Erythroblast (primary cell): ENCODE results near the gene KDM1B.
"Not testable (repeated sequence)": the region's sequence is repeated elsewhere in the genome, so short reads cannot be mapped to it uniquely, and the experiment has no call there.

Source experiments
- DNase-seq, 2 experiments: peaks; one replicate each; lab custom pipeline; 2025; lab: John Stamatoyannopoulos, UW
- GATA1 ChIP-seq: IDR thresholded peaks from 2 replicates; pipeline ENCODE4 v1.6.1; 2011; ENCODE audit warnings: low read depth, mild to moderate bottlenecking, control low read depth, low read length, moderate library complexity
- POLR2A ChIP-seq: IDR thresholded peaks from 2 replicates; pipeline ENCODE4 v1.6.1; 2011; ENCODE audit warnings: mild to moderate bottlenecking, low read length

KDM1B gene

DNA sequence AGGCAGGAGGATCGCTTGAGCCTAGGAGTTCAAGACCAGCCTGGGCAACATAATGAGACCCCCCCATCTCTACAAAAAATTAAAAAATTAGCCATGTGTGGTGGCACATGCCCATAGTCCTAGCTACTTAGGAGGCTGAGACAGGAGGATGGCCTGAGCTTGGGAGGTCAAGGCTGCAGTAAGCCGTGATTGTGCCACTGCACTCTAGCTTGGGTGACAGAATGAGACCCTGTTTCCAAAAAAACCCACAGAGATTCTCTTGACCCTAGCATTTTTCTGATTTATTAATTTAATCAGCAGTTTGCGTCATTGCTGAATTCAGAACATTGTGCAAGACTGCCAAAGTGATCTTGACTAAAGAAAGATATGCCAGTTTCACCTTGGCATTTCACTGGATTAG, 36.8 kb downstream of the KDM1B start:
- no peak for DNase-seq
- TF ChIP-seq POLR2A (no peak), GATA1 (no peak)

DNA sequence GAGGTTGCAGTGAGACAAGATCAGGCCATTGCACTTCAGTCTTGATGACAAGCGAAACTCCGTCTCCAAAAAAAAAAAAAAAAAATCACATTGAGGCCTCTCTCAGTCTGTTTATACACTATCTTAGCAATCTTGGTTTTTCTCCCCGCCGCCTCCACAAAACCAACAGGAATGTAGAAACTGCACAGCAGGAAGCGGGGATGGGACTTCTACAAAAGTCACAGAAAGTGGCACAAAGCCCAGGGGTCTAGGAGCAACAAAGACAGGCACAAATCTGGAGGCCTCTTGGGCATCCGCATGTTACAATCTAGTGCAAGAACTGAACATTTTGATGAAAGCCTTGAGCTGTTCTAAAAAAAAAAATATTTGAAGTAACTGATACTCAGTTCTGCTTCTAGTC, 48.6 kb downstream of the KDM1B start:
- DNase-seq = no peak
- TF ChIP-seq GATA1 = no peak
- TF ChIP-seq POLR2A = no peak

DNA sequence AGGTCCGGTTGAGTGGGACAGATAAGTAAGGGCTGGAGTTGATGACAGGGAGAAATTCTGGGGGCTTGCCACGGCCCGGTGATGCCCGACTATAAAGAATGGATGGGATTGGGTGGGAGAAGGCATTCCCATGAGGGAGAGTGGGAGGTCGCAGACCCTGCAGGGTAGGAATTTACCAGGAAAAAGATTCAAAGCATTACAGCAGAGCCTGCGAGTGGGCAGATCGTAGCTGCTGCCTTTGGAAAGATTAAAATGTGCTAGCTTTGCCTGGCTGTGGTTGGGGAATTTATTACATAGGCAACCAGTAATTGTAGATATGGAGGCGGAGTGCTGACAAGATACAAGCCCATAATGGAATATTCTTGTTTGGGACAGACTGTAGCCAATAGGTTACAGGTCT, 49.5 kb downstream of the KDM1B start:
- TF ChIP-seq POLR2A (no peak), GATA1 (no peak)
- DNase-seq = no peak

DNA sequence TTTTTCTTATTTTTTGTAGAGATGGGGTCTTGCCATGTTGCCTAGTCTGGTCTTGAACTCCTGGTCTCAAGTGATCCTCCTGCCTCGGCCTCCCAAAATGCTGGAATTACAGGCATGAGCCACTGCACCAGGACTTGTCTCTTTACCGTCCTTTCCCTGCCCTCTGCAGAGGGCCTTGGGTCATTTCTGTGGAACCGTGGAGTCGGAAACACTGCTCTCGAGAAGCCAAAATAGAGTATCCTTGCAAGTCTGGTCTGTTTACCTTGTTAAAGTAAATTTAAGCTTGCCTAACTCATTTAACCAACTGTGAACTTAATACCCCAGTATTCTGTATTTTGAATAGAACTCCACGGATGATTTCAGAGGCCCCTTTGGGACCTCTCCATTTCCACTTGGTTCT, 51.4 kb downstream of the KDM1B start:
- TF ChIP-seq GATA1 = no peak
- no peak for TF ChIP-seq POLR2A

GRCh38 chr6:18207438-18207837, 52.2 kb downstream of the KDM1B start:
- TF ChIP-seq GATA1 (no peak), POLR2A (no peak)
- DNase-seq = no peak

More for the DNA sequence above, 51.4 kb downstream of the KDM1B start:
- no peak for DNase-seq

DNA sequence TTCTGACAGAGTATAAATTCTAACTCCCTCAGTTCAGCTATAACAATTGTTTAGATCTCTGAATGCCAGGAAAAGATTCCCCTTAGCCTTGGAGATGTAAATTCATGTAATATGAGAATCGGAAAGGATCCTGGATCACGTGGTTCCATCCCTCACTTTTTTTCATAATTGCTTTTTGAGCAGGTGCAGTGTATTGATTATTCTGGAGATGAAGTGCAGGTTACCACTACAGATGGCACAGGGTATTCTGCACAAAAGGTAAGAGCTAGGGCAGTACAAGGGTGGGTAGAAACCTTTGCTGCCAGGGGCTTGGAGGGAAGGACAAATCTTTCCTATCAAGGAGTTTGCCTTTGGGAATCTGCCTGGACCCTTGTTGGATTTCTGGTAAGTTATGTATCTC, 52.7 kb downstream of the KDM1B start:
- DNase-seq = no peak

GRCh38 chr6:18208778-18209177, 53.6 kb downstream of the KDM1B start:
- not testable (repeated sequence) for DNase-seq

More for the DNA sequence above, 52.7 kb downstream of the KDM1B start:
- TF ChIP-seq POLR2A (no peak), GATA1 (no peak)

DNA sequence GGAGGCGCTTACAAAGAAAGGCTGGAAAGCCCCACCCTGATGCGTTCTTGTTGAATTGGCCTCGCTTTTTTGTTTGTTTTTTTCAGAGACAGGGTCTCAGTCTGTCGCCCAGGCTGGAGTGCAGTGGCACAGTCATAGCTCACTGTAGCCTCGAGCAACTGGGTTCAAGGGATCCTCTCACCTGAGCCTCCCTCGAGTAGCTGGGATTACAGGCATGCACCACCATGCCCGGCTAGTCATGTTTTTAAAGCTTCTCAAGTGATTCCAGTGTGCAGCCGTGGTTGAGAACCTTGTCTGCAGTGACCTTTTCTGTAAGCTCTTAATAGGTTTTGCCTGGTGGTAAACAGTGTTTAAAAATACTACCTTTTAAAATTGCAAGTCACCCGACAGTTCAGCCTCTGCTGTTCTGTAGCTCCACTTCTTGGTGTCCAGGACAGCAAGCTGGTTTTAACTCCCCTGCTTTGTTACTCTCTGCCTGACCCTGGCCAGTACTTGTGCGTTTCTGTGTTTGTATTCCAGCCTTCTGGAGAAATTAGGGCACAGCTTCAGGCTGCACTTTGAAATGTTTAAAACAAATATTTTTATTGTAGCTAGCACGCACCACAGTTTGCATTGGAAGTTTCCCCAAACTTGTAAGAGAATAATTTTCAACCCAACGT, 54.4 kb downstream of the KDM1B start:
- TF ChIP-seq POLR2A = no peak
- TF ChIP-seq GATA1 = no peak
- DNase-seq = no peak

DNA sequence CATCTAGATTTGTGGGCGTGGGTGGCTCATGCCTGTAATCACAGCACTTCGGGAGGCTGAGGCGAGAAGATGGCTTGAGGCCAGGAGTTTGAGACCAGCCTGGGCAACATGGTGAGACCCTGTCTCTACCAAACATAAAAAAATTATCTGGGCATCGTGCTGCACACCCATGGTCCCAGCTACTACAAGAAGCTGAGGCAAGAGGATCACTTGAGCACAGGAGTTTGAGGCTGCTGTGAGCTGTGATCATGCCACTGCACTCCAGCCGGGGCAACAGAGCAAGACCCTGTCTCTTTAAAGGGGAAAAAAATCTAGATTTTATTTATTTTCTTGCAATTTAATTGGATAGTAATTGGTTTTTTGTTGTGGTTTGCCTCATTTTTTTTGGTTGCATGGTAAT, 55.5 kb downstream of the KDM1B start:
- no peak for TF ChIP-seq GATA1
- TF ChIP-seq POLR2A = no peak
- no peak for DNase-seq

- no peak for TF ChIP-seq POLR2A
- no peak for TF ChIP-seq GATA1
- no peak for DNase-seq
Observed at GRCh38 chr6:18211338-18211737, 56.1 kb downstream of the KDM1B start.

GRCh38 chr6:18212231-18212630, 57.0 kb downstream of the KDM1B start:
- TF ChIP-seq POLR2A (no peak), GATA1 (no peak)
- DNase-seq = no peak

DNA sequence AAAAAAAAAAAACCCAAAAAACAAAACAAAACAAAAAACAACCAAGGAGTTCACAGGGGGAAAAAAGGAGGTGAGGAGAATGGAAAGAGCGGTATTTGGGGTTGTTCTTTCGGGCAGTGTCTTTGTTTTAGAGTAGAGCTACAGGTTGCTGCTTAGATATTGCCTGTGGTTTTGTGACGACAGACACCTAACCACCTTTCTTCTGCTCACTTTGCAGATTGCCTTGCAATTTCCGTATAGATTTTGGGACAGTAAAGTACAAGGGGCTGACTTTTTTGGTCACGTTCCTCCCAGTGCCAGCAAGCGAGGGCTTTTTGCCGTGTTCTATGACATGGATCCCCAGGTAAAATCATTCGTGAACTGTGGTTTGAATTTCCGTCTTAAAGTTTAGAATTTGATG, 58.2 kb downstream of the KDM1B start:
- DNase-seq = no peak
- TF ChIP-seq GATA1 = no peak
- no peak for TF ChIP-seq POLR2A

- TF ChIP-seq POLR2A = no peak
Observed at GRCh38 chr6:18214003-18214402, 58.8 kb downstream of the KDM1B start.

DNA sequence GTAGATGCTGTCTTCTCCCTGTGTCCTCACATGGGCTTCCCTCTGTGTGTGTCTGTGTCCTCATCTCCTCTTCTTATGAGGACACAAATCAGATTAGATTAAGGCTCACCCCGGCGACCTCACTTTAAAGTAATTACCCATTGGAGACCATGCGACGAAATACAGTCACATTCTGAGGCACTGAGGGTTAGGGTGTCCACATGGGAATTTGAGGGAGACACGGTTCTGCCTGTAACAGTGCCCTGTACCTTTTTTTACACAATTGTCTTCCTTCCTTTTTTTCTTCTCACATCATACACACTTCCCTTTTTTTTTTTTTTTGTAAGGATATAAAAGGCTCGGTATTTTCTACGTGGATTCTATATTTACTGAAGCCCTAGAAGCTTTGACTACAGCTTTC, 60.2 kb downstream of the KDM1B start:
- no peak for TF ChIP-seq GATA1
- no peak for TF ChIP-seq POLR2A
- DNase-seq = no peak

More at GRCh38 chr6:18214003-18214402, 58.8 kb downstream of the KDM1B start:
- DNase-seq = no peak

- TF ChIP-seq POLR2A (no peak), GATA1 (no peak)
- no peak for DNase-seq
Observed at GRCh38 chr6:18216411-18216810, 61.2 kb downstream of the KDM1B start.
